SK-N-SH (cell line): ENCODE results near the gene KDM5C.

Experiments
- FOXJ3 ChIP-seq: sonication (generic); formaldehyde crosslinking; IDR thresholded peaks from 2 replicates; pipeline ENCODE4 v1.5.1; 2020; ENCODE audit warnings: mild to moderate bottlenecking, missing genetic modification reagents
- RXRA ChIP-seq: IDR thresholded peaks from 2 replicates; pipeline ENCODE4 v1.4.0; 2012; ENCODE audit warnings: low read depth, mild to moderate bottlenecking, borderline replicate concordance
- TAF1 ChIP-seq: IDR thresholded peaks from 2 replicates; pipeline ENCODE4 v1.6.1; 2012; ENCODE audit warnings: low read depth, mild to moderate bottlenecking, low read length, moderate library complexity, borderline replicate concordance
- TF ChIP-seq, protein P1 (sequence below): fragments of 200-600 bp; sonication (generic); IDR thresholded peaks from 2 replicates; pipeline ENCODE4 v1.6.1; 2017; ENCODE audit warnings: antibody characterized with exemption, mild to moderate bottlenecking, moderate library complexity
- TF ChIP-seq, protein P2 (sequence below): IDR thresholded peaks from 2 replicates; pipeline ENCODE4 v1.4.0; 2012; ENCODE audit warnings: low read depth
- TF ChIP-seq, protein P3 (sequence below): IDR thresholded peaks from 2 replicates; pipeline ENCODE4 v1.4.0; 2012; ENCODE audit warnings: low read depth, borderline replicate concordance

DNA sequence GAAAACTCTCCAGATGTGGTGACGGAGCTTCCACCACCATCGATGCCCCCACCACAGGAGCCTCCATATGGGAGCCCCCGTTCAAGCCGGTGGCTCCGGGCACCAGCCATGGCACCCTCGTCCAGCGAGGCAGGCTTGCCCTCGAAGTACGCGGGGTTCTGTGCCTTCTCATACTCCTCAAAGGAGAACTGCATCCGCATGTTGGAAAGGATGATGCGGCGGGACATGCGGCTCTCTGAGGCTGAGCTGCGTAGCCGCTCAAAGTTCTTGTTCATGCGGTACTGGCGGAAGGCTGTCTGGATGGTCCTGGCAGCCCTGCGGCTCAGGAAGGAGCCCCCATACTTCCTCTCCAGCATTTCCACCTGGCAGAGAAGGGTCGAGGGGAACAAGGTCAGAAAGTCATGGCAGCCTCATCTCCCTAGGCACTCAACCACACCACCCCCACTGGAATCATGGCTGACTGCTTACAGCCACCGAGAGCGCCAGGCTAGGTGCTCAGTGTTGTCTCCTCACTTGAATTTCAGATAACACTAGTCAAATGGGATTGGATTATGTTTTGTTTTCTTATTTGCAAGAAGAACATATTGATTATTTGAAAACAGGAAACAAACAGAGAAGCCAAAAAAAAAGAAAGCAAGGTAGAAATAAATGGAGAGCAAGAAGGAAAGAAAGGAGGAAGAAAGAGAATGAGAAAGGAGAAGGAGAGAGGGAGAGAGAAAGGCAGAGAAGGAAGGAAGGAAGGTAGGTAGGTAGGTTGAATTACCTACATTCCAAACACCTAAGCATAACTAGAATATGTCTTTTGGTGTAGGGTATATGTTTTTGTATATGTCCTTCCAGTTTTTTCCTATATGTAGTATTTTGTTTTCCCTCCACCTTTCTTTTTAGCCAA lies 29.8 kb upstream of the KDM5C start:
- no peak for TF ChIP-seq FOXJ3 (CRISPR knock-in tag)
- TF ChIP-seq, protein P1, sequence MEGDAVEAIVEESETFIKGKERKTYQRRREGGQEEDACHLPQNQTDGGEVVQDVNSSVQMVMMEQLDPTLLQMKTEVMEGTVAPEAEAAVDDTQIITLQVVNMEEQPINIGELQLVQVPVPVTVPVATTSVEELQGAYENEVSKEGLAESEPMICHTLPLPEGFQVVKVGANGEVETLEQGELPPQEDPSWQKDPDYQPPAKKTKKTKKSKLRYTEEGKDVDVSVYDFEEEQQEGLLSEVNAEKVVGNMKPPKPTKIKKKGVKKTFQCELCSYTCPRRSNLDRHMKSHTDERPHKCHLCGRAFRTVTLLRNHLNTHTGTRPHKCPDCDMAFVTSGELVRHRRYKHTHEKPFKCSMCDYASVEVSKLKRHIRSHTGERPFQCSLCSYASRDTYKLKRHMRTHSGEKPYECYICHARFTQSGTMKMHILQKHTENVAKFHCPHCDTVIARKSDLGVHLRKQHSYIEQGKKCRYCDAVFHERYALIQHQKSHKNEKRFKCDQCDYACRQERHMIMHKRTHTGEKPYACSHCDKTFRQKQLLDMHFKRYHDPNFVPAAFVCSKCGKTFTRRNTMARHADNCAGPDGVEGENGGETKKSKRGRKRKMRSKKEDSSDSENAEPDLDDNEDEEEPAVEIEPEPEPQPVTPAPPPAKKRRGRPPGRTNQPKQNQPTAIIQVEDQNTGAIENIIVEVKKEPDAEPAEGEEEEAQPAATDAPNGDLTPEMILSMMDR: no peak
- no peak for TF ChIP-seq RXRA
- no peak for TF ChIP-seq TAF1
- TF ChIP-seq, protein P2, sequence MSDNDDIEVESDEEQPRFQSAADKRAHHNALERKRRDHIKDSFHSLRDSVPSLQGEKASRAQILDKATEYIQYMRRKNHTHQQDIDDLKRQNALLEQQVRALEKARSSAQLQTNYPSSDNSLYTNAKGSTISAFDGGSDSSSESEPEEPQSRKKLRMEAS: no peak
- TF ChIP-seq, protein P3, sequence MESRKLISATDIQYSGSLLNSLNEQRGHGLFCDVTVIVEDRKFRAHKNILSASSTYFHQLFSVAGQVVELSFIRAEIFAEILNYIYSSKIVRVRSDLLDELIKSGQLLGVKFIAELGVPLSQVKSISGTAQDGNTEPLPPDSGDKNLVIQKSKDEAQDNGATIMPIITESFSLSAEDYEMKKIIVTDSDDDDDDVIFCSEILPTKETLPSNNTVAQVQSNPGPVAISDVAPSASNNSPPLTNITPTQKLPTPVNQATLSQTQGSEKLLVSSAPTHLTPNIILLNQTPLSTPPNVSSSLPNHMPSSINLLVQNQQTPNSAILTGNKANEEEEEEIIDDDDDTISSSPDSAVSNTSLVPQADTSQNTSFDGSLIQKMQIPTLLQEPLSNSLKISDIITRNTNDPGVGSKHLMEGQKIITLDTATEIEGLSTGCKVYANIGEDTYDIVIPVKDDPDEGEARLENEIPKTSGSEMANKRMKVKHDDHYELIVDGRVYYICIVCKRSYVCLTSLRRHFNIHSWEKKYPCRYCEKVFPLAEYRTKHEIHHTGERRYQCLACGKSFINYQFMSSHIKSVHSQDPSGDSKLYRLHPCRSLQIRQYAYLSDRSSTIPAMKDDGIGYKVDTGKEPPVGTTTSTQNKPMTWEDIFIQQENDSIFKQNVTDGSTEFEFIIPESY: no peak
